HG03460 (cell line): ENCODE measurements around the gene CDC73.
"Not testable (repeated sequence)": the region's sequence is repeated elsewhere in the genome, so short reads cannot be mapped to it uniquely, and the experiment has no call there.

Source experiments
- ATAC-seq: cut with Tn5 transposase; IDR thresholded peaks from one replicate; pipeline ENCODE4 v1.9.1; 2021; ENCODE audit not compliant: unreplicated experiment

Gene CDC73

GRCh38 chr1:193113992-193114332, 7.9 kb upstream of the CDC73 start:
- ATAC-seq = no peak

GRCh38 chr1:193114485-193115095, 7.2 kb upstream of the CDC73 start:
- ATAC-seq = no peak

GRCh38 chr1:193115629-193116227, 6.1 kb upstream of the CDC73 start:
- no peak for ATAC-seq

- ATAC-seq = not testable (repeated sequence)
These were observed 4.7 kb upstream of the CDC73 start for GRCh38 chr1:193117167-193117566.

GRCh38 chr1:193118194-193118593, 3.6 kb upstream of the CDC73 start:
- no peak for ATAC-seq

- ATAC-seq = no peak
These were observed 2.8 kb upstream of the CDC73 start for GRCh38 chr1:193118803-193119730.

- ATAC-seq = no peak
These were observed 1.1 kb upstream of the CDC73 start for GRCh38 chr1:193120604-193121166.

GRCh38 chr1:193123751-193124150, 1.9 kb downstream of the CDC73 start:
- no peak for ATAC-seq

- ATAC-seq = no peak
These were observed 3.5 kb downstream of the CDC73 start for GRCh38 chr1:193125369-193125768.

GRCh38 chr1:193131266-193131860, 9.5 kb downstream of the CDC73 start:
- ATAC-seq = no peak

GRCh38 chr1:193140254-193140653, 18.4 kb downstream of the CDC73 start:
- ATAC-seq = no peak

GRCh38 chr1:193141804-193142203, 20.0 kb downstream of the CDC73 start:
- no peak for ATAC-seq

- no peak for ATAC-seq
These were observed 20.6 kb downstream of the CDC73 start for GRCh38 chr1:193142409-193142808.

- ATAC-seq = no peak
These were observed 21.5 kb downstream of the CDC73 start for GRCh38 chr1:193143285-193143684.

- ATAC-seq = no peak
These were observed 22.6 kb downstream of the CDC73 start for GRCh38 chr1:193144361-193144938.

GRCh38 chr1:193144999-193145398, 23.2 kb downstream of the CDC73 start:
- ATAC-seq = no peak

GRCh38 chr1:193156117-193156821, 34.4 kb downstream of the CDC73 start:
- no peak for ATAC-seq

GRCh38 chr1:193156822-193157142, 35.0 kb downstream of the CDC73 start:
- ATAC-seq = no peak

- no peak for ATAC-seq
These were observed 35.5 kb downstream of the CDC73 start for GRCh38 chr1:193157360-193157759.

GRCh38 chr1:193176113-193176512, 54.3 kb downstream of the CDC73 start:
- no peak for ATAC-seq

GRCh38 chr1:193176788-193177187, 55.0 kb downstream of the CDC73 start:
- no peak for ATAC-seq
